Measurements from ENCODE around the gene MOB2. TPM values are rescaled to one million over a fixed set of nuclear protein-coding genes. Genes with fewer than 3 reads are reported as not detected.
A peak's percentile ranks its signal among the peaks of the same experiment; 100 is the strongest.

Gene MOB2
- total RNA-seq, 1 donor from 2014 or later: 19.3 TPM

DNA sequence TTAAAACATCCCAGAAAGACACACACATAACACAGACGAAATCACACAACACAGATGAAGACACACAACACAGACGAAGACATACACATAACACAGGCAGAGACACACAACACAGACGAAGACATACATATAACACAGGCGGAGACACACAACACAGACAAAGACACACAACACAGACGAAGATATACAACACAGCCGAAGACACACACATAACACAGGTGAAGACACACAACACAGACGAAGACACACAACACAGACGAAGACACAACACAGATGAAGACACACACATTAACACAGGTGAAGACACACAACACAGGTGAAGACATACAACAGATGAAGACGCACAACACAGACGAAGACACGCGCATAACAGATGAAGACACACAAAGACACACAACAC is 4.8 kb upstream of the MOB2 start:
- DNase-seq (ENCODE audit: low read depth, low spot score): no peak
- Mint-ChIP-seq H3K27ac (ENCODE audit: unreplicated experiment) (no peak overlapping the region), H3K4me1 (peaks cover 6% of the 10 kb centered on the region), H3K36me3 (ENCODE audit: low read depth) (peaks cover 13% of the 10 kb centered on the region), H3K9me3 (peaks cover 18% of the 10 kb centered on the region), H3K27me3 (ENCODE audit: low read depth) (no peaks in the 10 kb centered on the region), H3K4me3 (no peak overlapping the region)
- TF ChIP-seq CTCF (conservative IDR thresholded peaks at IDR 0.05): no peak

DNA sequence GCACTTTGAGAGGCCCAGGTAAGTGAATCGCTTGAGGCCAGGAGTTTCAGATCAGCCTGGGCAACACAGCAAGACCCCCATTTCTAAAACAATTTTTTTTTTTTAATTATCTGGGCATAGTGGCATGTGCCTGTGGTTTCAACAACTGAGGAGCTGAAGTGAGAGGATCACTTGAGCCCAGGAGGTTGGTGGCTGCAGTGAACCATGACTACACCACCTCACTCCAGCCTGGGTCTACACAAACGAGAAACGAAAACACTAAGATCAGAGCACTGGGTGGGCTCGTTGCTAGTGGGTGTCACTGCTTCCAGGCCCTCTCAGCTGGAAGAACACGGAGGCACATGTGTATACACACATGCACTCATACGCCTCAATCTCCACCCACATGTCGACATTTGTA is 4.1 kb upstream of the MOB2 start:
- peaks cover 6% of the 10 kb centered on the region for H3K4me1 Mint-ChIP-seq
- no peak for TF ChIP-seq CTCF (conservative IDR thresholded peaks at IDR 0.05)

DNA sequence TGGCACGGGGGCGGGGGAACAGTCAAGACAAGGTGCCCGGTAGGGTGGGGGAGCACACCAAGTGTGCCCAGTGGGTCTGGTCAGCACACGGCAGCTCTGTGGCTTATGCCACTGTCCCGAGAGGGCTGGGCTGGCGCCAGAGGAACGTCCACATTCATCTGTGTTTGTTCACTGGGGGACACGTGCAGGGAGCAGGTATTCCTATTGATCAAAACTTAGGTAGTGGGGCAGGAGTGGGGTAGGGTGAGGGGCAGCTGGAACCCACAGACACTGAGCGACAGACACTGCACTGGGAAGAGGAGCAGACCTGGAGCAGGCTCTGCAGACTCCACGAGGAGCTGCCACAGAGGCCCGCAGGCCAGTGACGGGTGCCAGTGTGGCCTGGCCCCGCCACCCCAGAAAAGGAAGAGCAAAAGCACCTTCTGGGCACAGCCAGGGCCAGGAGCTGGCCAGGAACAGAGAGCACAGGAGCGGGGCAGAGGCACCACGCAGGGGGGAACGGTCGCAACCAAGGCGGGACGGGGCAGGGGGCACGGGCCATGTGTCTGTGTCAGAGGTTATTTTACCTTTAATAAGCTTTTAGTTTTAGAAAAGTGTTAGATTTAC is 2.1 kb upstream of the MOB2 start:
- TF ChIP-seq CTCF (conservative IDR thresholded peaks at IDR 0.05): no peak
- DNase-seq (ENCODE audit: low read depth, low spot score): no peak
- Mint-ChIP-seq H3K4me3 (no peak overlapping the region), H3K27ac (ENCODE audit: unreplicated experiment) (peak overlapping the region; percentile 62), H3K4me1 (peaks cover 6% of the 10 kb centered on the region), H3K36me3 (ENCODE audit: low read depth) (peaks cover 5% of the 10 kb centered on the region), H3K9me3 (peaks cover 2% of the 10 kb centered on the region), H3K27me3 (ENCODE audit: low read depth) (no peaks in the 10 kb centered on the region)

More for the DNA sequence above, 4.1 kb upstream of the MOB2 start:
- Mint-ChIP-seq H3K36me3 (ENCODE audit: low read depth) (peaks cover 13% of the 10 kb centered on the region), H3K27me3 (ENCODE audit: low read depth) (no peaks in the 10 kb centered on the region), H3K9me3 (peaks cover 11% of the 10 kb centered on the region), H3K27ac (ENCODE audit: unreplicated experiment) (no peak overlapping the region), H3K4me3 (no peak overlapping the region)
- no peak for DNase-seq (ENCODE audit: low read depth, low spot score)

DNA sequence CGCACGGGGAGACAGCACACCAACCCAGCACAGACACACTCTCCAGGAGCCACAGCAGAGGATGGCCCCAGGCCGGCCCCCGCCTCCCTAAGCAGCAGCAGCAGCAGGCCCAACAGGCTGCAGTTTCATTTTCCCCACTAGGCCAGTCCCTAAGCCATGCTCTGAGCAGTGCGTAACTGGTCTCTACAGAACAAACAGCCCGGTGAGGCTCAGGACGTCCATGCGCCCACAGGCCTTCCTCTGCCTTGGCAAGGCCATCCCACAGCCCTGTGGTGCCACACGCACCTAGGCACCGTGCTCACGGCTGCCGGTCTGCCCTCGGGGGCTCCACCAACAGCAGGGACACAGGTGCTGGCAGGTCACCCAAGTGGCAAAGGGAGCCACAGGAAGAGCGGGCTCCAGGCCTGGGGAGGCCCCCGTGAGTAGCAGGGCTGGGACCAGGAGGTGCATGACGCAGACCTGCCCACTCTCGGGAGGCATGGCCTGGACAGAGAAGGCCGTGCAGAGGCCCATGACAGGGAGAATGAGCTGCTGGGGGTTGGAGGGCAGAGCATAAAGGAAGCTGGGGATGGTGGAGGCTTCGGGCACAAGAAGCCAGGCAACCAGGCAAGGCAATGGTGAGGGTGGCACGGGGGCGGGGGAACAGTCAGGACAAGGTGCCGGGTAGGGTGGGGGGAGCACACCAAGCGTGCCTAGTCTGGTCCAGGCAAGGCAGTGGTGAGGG is 1.4 kb upstream of the MOB2 start:
- H3K27ac Mint-ChIP-seq (ENCODE audit: unreplicated experiment): no peak overlapping the region

More for the DNA sequence above, 1.4 kb upstream of the MOB2 start:
- Mint-ChIP-seq H3K27me3 (ENCODE audit: low read depth) (no peaks in the 10 kb centered on the region), H3K4me1 (peaks cover 6% of the 10 kb centered on the region), H3K9me3 (no peaks in the 10 kb centered on the region), H3K4me3 (no peak overlapping the region), H3K36me3 (ENCODE audit: low read depth) (peaks cover 3% of the 10 kb centered on the region)
- no peak for DNase-seq (ENCODE audit: low read depth, low spot score)
- no peak for TF ChIP-seq CTCF (conservative IDR thresholded peaks at IDR 0.05)

Measured in neural crest cell (in vitro differentiated cells).